22Rv1 (cell line): ENCODE data around the gene DCLK1.

ENCODE experiments used
- H3K27ac ChIP-seq: fragments of 450-650 bp; 2 replicates; pipeline ENCODE4 v1.5.1; 2017
- ZFX ChIP-seq: fragments of 450-650 bp; IDR thresholded peaks from 2 replicates; pipeline ENCODE4 v1.6.1; 2017; ENCODE audit warnings: antibody characterized with exemption, borderline replicate concordance
- TF ChIP-seq, protein P1 (sequence below): fragments of 450-650 bp; IDR thresholded peaks from 2 replicates; pipeline ENCODE4 v1.5.1; 2017; ENCODE audit warnings: mild to moderate bottlenecking

The DCLK1 gene

GRCh38 chr13:35856721-35857364 lies 274.3 kb downstream of the DCLK1 start:
- H3K27ac ChIP-seq, result no peak overlapping the region
- TF ChIP-seq, protein P1, sequence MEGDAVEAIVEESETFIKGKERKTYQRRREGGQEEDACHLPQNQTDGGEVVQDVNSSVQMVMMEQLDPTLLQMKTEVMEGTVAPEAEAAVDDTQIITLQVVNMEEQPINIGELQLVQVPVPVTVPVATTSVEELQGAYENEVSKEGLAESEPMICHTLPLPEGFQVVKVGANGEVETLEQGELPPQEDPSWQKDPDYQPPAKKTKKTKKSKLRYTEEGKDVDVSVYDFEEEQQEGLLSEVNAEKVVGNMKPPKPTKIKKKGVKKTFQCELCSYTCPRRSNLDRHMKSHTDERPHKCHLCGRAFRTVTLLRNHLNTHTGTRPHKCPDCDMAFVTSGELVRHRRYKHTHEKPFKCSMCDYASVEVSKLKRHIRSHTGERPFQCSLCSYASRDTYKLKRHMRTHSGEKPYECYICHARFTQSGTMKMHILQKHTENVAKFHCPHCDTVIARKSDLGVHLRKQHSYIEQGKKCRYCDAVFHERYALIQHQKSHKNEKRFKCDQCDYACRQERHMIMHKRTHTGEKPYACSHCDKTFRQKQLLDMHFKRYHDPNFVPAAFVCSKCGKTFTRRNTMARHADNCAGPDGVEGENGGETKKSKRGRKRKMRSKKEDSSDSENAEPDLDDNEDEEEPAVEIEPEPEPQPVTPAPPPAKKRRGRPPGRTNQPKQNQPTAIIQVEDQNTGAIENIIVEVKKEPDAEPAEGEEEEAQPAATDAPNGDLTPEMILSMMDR, result no peak
- no peak for TF ChIP-seq ZFX

DNA sequence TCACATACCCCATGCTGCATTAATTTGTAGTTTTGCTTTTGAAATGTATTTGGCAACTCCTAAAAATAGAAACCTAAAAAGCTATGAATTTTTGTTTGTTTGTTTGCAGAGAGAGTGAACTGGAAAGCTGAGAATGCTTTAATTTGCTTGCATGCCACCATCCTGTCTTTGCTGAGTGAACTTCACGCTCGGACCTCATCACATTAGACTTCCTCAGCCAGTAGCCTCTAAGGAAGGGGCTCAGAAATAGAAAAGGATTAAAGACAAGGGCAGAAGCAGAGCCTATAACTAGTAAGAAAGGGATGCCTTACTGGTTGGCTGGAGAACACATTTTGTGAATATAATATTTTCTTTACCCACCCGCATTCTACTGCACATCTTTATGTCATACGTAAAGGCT lies 275.1 kb downstream of the DCLK1 start:
- TF ChIP-seq, protein P1, result no peak
- no peak for TF ChIP-seq ZFX

GRCh38 chr13:35855531-35856019 lies 275.6 kb downstream of the DCLK1 start:
- H3K27ac ChIP-seq, result no peak overlapping the region
- TF ChIP-seq, protein P1, result no peak

More for the DNA sequence above, 275.1 kb downstream of the DCLK1 start:
- H3K27ac ChIP-seq, result no peak overlapping the region

GRCh38 chr13:35854286-35854685 lies 276.9 kb downstream of the DCLK1 start:
- no peak overlapping the region for H3K27ac ChIP-seq
- TF ChIP-seq, protein P1, result no peak
- TF ChIP-seq ZFX, result no peak

- no peak overlapping the region for H3K27ac ChIP-seq
- TF ChIP-seq, protein P1, result no peak
- TF ChIP-seq ZFX, result no peak
Observed at GRCh38 chr13:35851881-35852280, 279.3 kb downstream of the DCLK1 start.

DNA sequence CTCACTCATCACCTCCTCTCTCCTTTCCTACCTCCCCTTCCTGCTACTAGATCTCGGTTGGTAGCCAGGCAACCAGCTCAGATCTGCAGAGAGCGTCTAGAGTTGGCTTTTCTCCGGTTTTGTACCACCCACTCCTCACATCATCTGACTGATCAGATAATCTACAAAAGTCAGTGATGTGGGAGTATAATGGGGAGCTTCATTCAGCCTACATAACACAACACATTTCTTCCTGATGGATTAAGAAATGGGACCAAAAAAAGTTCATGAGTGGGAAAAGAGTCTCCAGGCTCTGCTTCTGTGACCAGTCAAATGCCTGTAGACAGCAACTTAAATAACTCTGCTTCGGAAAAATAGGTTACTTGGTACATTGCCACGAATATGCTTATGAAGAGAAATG lies 279.8 kb downstream of the DCLK1 start:
- TF ChIP-seq, protein P1, result no peak
- TF ChIP-seq ZFX, result no peak
- H3K27ac ChIP-seq, result no peak overlapping the region

DNA sequence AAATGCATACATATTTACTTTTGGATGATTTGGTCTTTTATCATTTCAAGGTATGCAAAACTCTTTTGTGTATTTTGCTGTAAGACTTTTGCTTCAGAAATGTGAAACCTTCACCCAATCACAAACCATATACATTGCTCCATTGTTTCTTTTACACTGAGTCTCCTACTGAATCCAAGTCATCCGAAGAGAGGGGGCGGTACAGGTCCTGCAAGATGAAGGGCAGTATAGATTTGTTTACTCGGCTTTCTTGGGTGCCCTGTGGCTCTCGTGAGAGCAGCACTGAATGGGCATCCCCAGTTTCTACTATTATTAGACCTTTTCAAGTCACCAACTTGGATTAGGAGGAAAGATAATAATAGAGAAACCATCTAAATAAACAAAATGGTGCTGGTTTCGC lies 280.6 kb downstream of the DCLK1 start:
- no peak for TF ChIP-seq ZFX
- TF ChIP-seq, protein P1, result no peak
- H3K27ac ChIP-seq, result no peak overlapping the region
